A549 (cell line): ENCODE data around the gene MTCL1.

Source experiments
- NR3C1 ChIP-seq: fragments of >200 bp; sonication (Bioruptor Twin); formaldehyde crosslinking; IDR thresholded peaks from 3 replicates; pipeline ENCODE4 v1.6.1; 2017
- TF ChIP-seq, protein P1 (sequence below): fragments of >200 bp; sonication (Bioruptor Twin); formaldehyde crosslinking; IDR thresholded peaks from 3 replicates; pipeline ENCODE4 v1.5.1; 2016

DNA sequence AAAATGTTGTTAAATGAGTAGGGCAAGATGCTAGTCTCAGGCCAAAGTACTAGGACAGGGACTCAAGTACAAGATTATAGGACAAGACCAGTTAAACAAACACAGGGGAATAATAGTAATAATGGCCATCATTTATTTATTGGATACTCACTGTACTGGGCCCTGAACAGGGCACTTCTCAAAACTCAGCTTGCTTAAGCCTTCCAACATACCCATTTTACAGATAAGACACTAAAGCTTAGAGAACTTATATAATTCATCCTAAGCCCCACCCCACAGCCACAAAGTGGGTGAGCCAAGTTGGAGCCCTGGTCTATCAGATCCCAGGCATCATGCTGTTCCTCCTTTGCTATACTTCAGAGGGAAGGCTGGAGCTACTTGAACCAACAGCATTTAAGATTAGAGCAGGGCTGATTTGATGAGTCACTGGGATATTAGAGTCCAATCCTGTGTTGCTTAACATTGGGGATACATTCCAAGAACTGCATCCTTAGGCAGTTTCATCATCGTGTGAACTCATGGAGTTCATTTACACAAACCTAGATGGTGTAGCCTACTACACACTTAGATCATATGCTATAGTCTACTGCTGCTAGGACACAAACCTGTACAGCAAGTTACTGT, 153.6 kb downstream of the MTCL1 start:
- no peak for TF ChIP-seq NR3C1
- TF ChIP-seq, protein P1, sequence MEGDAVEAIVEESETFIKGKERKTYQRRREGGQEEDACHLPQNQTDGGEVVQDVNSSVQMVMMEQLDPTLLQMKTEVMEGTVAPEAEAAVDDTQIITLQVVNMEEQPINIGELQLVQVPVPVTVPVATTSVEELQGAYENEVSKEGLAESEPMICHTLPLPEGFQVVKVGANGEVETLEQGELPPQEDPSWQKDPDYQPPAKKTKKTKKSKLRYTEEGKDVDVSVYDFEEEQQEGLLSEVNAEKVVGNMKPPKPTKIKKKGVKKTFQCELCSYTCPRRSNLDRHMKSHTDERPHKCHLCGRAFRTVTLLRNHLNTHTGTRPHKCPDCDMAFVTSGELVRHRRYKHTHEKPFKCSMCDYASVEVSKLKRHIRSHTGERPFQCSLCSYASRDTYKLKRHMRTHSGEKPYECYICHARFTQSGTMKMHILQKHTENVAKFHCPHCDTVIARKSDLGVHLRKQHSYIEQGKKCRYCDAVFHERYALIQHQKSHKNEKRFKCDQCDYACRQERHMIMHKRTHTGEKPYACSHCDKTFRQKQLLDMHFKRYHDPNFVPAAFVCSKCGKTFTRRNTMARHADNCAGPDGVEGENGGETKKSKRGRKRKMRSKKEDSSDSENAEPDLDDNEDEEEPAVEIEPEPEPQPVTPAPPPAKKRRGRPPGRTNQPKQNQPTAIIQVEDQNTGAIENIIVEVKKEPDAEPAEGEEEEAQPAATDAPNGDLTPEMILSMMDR: no peak
